Stimulated activated CD8-positive, alpha-beta memory T cell treated with anti-CD3 and anti-CD28 coated beads, Interleukin-2, amount 100 ng/mL, for 48 hours (primary cell): ENCODE results near the gene LGALS1.

Experiments used
- DNase-seq, 2 donors: peaks; one replicate each; pipeline ENCODE4 v3.0.0-alpha.2; 2020; ENCODE audit warnings: low read depth in 2 of 2

LGALS1 gene

GRCh38 chr22:37674951-37675929, at the start of gene LGALS1:
TSS of gene LGALS1 (plus strand) at chr22:37675636. CDS start at chr22:37675703, 67 bp downstream.
- DNase-seq: peak; percentile 71 to 74

GRCh38 chr22:37625737-37626136, 49.7 kb upstream of the LGALS1 start:
- no peak for DNase-seq

GRCh38 chr22:37626144-37626543, 49.3 kb upstream of the LGALS1 start:
- no peak for DNase-seq

- no peak for DNase-seq
Observed at GRCh38 chr22:37626556-37627075, 48.8 kb upstream of the LGALS1 start.

GRCh38 chr22:37627121-37627520, 48.3 kb upstream of the LGALS1 start:
- DNase-seq: no peak

GRCh38 chr22:37627545-37627944, 47.9 kb upstream of the LGALS1 start:
- DNase-seq: no peak

DNA sequence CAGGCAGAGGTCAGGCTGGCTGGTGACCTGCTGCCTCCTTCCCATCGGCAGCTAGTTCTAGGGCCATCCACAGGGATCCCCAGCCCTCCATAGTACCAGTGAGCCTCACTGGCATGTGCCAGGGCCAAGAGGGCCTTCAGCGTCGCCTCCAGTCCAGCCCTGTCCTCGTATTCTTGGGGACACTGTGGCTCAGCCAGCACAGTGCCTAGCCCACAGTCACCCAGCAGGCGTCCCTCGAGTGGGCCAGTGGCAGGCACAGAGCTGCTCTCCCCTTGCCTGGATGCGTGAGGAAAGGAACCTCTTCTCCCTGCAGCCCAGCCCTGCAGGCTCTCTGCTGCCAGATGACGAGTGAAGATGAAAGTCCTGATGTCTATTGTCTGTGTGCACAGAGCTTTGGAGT, 46.6 kb upstream of the LGALS1 start:
- DNase-seq: no peak

DNA sequence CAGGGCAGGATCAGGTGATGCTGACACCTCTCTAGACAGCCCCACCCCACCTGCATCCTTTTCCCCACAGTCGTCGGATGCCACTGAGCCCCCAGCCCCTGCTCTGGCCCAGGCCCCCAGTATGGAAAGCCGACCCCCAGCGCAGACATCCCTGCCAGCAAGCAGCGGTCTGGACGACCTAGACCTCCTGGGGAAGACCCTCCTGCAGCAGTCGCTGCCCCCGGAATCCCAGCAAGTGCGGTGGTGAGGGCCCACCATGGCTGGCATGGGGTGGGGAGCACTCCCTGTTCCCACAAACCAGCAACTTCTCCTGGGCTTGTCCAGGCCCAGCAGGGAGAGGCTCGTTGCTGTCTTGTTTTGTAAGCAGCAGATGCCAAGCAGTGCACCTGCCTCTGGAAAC, 45.5 kb upstream of the LGALS1 start:
- DNase-seq: no peak

DNA sequence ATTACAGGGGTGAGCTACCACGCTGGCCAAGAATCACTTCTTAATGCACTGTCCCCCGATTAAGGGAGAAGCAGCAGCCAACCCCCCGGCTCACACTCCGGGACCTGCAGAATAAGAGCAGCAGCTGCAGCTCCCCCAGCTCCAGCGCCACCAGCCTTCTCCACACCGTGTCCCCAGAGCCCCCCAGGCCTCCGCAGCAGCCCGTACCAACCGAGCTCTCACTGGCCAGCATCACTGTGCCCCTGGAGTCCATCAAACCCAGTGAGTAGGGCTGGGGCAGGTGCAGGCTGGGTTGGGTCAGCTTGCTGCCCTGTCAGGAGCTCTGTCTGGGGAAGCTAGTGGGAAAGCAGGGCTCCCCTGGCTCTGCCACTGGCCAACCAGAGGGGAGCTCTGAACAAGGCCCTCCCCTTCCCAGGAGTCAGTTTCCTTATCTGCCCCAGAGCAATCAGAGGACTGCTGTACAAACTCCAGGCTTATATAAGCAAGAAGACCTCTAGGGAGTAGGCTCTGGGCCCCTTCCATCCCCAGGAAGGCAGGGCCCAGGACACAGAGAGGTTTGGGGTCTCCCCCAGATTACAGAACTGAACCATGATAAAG, 44.5 kb upstream of the LGALS1 start:
- no peak for DNase-seq

- DNase-seq: no peak
Observed at GRCh38 chr22:37631448-37632173, 43.8 kb upstream of the LGALS1 start.

DNA sequence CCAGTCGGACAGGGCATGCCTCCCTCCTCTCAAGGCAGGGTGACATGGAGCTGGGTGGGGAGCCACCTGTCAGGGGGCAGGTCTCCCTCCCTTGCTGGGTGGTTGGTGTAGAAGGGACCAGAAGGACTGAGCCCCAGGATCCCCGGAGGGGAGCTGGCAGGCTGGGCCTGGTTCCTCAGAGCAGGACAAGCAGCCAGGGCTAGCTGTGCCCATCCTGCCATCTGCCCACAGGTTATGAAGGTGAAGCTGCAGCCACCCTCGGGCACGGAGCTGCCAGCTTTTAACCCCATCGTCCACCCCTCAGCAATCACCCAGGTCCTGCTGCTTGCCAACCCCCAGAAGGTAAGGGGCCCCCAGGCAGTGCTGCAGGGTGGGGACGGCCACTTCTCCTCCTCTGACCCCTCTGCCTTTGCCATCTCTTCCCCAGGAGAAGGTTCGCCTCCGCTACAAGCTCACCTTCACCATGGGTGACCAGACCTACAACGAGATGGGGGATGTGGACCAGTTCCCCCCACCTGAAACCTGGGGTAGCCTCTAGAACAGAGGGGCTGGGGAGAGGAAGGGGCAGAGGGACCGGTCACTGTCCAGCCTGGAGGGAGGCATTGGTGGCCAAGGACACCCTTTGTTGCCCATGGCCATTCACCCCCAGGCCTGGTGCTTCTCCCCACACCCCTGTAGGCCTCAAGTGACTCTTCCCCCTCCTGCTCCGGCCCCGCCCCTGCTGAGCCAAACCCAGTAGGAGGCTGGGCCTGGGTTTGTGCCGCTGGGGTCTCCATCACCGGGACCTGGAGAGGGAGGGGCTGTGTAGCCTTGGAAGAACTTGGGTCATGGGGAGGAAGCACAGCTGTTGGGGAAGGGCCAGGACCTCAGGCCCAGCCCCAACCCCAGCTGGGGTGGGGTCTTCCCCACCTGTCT, 43.0 kb upstream of the LGALS1 start:
- no peak for DNase-seq

DNA sequence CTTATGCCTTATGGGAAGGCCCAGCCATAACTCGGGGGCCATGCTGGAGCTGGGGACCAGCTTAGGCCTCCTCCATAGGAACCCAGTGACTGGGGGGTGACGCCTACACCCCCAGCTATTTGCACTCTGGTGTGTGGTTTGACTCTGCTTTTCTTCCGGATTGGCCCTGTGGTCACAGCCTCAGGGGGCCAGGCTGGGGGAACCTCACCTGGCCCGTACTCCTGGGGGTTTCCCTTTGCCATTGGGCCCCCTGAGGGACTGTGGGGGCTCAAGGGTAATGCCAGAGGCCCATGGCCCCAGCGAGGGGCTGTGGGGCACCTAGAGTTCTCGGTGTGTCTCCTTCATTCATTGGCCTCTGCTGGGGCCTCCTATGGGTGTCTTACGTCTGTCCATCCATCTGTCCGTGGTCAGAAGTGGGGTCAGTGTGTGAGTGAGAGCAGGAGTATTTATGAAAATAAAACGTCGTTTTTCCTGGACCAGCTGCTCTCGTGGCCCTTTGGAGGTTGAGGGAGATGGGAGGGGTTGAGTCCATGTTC, 42.3 kb upstream of the LGALS1 start:
- peak in 1 of 2 donors; percentile 49 for DNase-seq

DNA sequence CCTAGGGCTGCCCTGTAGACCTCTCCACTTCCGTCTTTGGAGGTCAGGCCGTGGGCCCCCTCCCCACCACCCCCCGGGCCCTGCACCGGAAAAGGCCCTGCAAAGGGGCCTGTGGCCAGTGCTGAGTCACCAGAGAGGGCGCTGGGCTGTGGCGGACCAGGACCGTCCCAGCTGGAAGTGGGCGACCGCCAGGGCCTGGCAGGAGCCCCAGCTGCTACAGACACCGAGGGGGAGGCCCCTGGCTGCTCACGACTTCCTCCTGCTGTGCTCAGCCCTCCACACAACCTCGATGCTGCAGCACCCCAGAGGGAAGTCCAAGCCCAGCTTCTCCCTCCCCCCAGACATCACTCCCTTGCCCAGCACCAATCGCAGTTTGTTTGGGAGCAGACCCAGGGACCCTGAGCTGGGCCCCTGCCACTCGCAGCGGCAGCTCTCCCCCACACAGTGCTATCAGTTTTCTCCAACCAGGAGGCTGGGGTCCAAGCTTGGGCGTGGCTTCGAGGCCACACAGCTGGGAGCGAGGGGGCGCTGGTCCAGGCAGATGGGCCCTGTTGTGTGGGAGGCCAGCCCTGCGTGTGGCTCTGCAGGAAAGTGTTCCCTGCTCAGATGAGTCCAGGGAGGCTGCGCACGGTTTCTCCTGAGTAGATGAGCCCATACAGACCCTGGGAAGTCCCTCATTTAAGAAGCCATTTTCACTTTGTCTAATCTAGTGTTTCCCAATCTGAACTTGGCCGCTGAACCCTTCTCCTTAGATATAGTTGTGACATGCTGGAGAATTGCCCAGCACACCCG, 41.6 kb upstream of the LGALS1 start:
- DNase-seq: peak; percentile 63 to 70

DNA sequence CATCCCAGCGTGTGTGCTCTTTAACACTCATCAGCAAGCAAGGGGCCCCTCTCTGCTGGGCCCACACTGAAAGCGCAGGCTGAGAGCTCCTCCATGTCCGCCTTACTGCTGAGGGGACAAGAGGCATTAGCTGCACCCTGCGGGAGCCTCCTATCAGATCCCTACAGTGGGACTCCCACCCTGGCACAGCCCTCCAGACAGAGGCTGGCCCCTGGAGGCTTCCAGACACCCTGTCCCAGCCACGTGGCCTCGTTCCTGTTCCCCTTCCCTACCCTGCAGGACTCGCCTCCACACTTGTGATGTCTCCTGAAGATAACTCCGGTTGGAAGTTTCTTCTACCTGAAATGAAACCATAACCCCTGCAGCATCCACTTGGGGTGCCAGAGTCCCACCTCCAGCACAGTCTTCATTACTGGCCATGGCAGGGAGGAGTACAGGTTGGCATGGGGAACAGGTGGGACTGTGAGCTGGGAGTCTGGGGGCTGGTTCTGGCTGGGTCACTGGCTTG, 41.0 kb upstream of the LGALS1 start:
- no peak for DNase-seq

GRCh38 chr22:37635157-37635556, 40.3 kb upstream of the LGALS1 start:
- DNase-seq: no peak

DNA sequence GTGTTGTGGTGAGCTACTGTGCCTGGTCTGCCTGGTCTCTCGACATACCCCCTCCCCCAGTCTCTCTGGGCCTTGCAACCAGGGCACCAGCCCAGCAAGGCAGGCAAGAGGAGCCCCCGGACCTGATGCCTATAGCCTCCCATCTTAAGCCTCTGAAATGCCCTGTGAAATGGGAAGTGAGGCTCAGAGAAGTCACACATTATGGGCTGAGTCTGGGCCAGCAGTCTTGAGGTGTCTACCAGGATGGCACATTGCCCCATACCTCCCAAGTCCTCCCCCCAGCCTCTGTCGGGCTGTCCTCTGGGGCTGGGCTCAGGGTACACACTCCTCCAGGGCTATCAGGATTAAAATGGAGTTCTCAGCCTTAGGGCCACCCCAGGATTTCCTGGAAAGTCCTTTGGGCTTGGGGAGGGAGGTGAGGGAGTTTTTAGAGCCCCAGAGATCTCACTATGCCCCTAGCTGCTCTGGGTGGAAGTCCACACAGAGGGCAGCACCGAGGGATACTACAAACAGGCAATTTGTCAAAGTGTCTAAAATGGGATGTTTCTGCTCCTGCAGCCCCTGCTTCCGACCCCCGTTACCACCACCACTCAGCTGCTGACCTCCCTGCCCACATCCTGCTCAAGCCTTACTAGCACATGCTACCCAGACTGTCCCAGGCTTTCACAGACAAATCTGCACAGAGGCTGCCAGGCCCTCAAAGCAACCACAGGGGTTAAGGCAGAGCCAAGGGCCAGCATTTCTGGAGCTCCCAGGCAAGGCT, 39.1 kb upstream of the LGALS1 start:
- no peak for DNase-seq

DNA sequence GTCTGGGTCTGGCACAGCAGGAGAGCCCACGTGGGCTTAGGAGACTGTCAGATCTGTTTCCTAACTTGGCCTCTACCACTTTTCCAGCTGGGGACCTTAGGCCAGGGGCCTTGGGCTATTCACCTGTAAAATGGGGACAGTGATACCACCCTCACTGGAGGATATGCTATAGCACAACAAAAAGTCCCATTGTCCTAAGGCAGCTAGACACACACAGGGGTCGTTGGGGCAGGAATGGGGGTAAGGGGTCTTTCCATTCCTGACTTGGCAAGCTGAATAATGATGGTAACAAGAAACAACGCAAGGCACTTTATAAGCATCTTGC, 38.5 kb upstream of the LGALS1 start:
- DNase-seq: no peak

DNA sequence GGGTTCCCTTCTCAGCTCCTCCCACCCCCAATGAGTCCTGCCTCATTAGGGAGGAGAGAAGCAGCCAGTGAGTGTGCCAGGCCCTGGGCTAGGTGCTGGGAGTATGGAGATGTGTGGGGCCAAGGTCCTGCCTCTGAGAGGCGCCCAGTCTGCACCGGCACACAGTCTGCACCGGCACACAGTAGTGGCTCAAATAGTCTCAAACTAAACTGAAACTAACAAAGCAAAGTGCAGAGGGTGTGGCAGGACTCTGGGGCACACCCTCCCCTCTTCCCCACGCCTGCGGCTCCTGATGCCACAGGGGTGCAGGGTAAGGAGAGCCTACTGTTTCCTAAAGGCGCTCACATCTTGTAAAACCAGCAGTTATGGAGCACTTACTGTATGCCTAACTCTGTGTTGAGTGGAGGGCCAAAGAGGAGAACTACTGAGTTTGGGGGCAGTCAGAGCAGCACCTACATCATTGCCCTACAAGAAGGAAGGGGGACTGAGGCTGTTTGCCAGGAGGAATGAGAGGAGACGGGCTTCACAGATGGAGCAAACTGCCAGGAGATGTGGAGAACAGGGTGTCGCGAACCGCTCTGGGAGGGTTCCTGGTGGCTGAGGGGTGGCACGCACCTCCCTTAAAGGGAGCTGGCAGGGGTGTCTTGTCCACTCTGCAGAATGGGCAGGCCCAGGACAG, 36.9 kb upstream of the LGALS1 start:
- no peak for DNase-seq
